K562 (cell line): ENCODE measurements around the gene MAK. TPM values are rescaled to one million over a fixed set of nuclear protein-coding genes. Genes with fewer than 3 reads are reported as not detected.

Experiments
- ATAC-seq: fragments of 200-7000 bp; cut with Tn5 transposase; 3 replicates; pipeline ENCODE4 v1.9.1; 2020; ENCODE audit warnings: moderate library complexity
- BruUV-seq: library from RNA; stranded (reverse); fragments of 400-500 nt; replicated peaks from 2 replicates; lab custom pipeline; 2021; lab: Mats Ljungman, UMichigan
- CTCF ChIA-PET: fragments of 300-600 bp; formaldehyde crosslinking; extraction: SDS; loops from one replicate; lab custom pipeline; 2021; ENCODE audit warnings: low intra/inter-chr PET ratio; lab: Yijun Ruan, JAX
- POLR2A ChIA-PET: fragments of 300-600, 350-650 bp; sonication (Branson Sonifier 250); formaldehyde crosslinking; extraction: SDS; loops from one replicate; lab custom pipeline; 2021; ENCODE audit warnings: antibody characterized with exemption, inconsistent platforms; lab: Yijun Ruan, JAX
- DNase-seq, 4 experiments: peaks; one replicate each; pipeline versions ENCODE4 v3.0.0 to v3.0.0-alpha.2; 2011 to 2018; ENCODE audit warnings: low spot score in 3 of 4, mixed read lengths in 3 of 4; ENCODE audit errors: extremely low read depth in 1 of 4
- FAIRE-seq: peaks from 2 replicates; lab custom pipeline; 2011; peaks lifted over from hg19 to GRCh38; lab: Jason Lieb, UNC
- H2AFZ ChIP-seq: 2 replicates; pipeline ENCODE4 v1.6.0; 2011; ENCODE audit warnings: low read depth, low read length, control low read depth, inconsistent platforms
- H3K27ac ChIP-seq: fragments of 200-600 bp; 3 replicates; pipeline ENCODE4 v1.8.0; 2011; ENCODE audit warnings: low read depth, mild to moderate bottlenecking, control low read depth, inconsistent platforms, low read length, moderate library complexity, mixed read lengths; ENCODE audit errors: extremely low read depth
- H3K27me3 ChIP-seq, 2 experiments: fragments of 300-600 bp in 1 of 2; 2 replicates in 1 of 2; 3 replicates in 1 of 2; pipeline versions ENCODE4 v1.6.0 to v1.8.0; 2011; ENCODE audit warnings: inconsistent platforms in 2 of 2, low read length in 2 of 2, mild to moderate bottlenecking in 1 of 2, mixed read lengths in 1 of 2, moderate library complexity in 1 of 2; ENCODE audit not compliant: control insufficient read depth in 2 of 2, insufficient read depth in 2 of 2
- H3K36me3 ChIP-seq: fragments of 300-600 bp; 3 replicates; pipeline ENCODE4 v1.8.0; 2011; ENCODE audit warnings: mild to moderate bottlenecking, low read length, inconsistent platforms; ENCODE audit not compliant: control insufficient read depth, insufficient read depth
- H3K4me1 ChIP-seq, 2 experiments: fragments of 200-600 bp in 1 of 2; replicated peaks in 1 of 2; 2 replicates in 1 of 2; 3 replicates in 1 of 2; pipeline versions ENCODE4 v1.5.1 to v1.8.0; 2011; ENCODE audit warnings: inconsistent platforms in 2 of 2, low read length in 2 of 2, mild to moderate bottlenecking in 1 of 2, mixed read lengths in 1 of 2, moderate library complexity in 1 of 2; ENCODE audit not compliant: control insufficient read depth in 2 of 2, insufficient read depth in 2 of 2
- H3K4me2 ChIP-seq: 2 replicates; pipeline ENCODE4 v1.6.1; 2011; ENCODE audit warnings: low read length, control low read depth, inconsistent platforms, mixed read lengths; ENCODE audit not compliant: insufficient read depth
- H3K4me3 ChIP-seq: fragments of 200-600 bp; sonication (generic), shearing (Covaris generic); 2 replicates; pipeline ENCODE4 v1.5.1; 2016; ENCODE audit warnings: control low read depth, inconsistent platforms
- H3K79me2 ChIP-seq: fragments of 200-600 bp; 3 replicates; pipeline ENCODE4 v1.8.0; 2011; ENCODE audit warnings: low read length, inconsistent platforms; ENCODE audit not compliant: control insufficient read depth, insufficient read depth
- H3K9ac ChIP-seq, 2 experiments: 2 replicates each; pipeline versions ENCODE4 v1.6.0 to v1.6.1; 2011; ENCODE audit warnings: low read depth in 2 of 2, low read length in 2 of 2, control low read depth in 1 of 2, inconsistent platforms in 1 of 2, mild to moderate bottlenecking in 1 of 2, mixed read lengths in 1 of 2; ENCODE audit not compliant: insufficient read depth in 1 of 2
- H3K9me1 ChIP-seq: one replicate; pipeline ENCODE4 v1.6.0; 2011; ENCODE audit warnings: inconsistent platforms, mild to moderate bottlenecking, low read length, moderate library complexity; ENCODE audit not compliant: control insufficient read depth, insufficient read depth
- H3K9me3 ChIP-seq: replicated peaks from 2 replicates; pipeline ENCODE4 v1.5.1; 2011; ENCODE audit warnings: low read depth, low read length, inconsistent platforms; ENCODE audit not compliant: control insufficient read depth, insufficient read depth
- H4K20me1 ChIP-seq: replicated peaks from 2 replicates; pipeline ENCODE4 v1.6.1; 2011; ENCODE audit warnings: low read length, inconsistent platforms, mixed read lengths; ENCODE audit not compliant: control insufficient read depth, insufficient read depth
- BDP1 ChIP-seq: IDR thresholded peaks from 3 replicates; pipeline ENCODE4 v1.6.1; 2011; ENCODE audit not compliant: insufficient read length, insufficient read depth
- CREB3L1 ChIP-seq: fragments of 450-650 bp; IDR thresholded peaks from 2 replicates; pipeline ENCODE4 v1.6.1; 2014; ENCODE audit warnings: low read depth, mild to moderate bottlenecking, moderate library complexity, borderline replicate concordance
- FOXK2 ChIP-seq, 2 experiments: fragments of 450-650 bp; IDR thresholded peaks in 1 of 2; conservative IDR thresholded peaks in 1 of 2; 2 replicates each; pipeline ENCODE4 v1.6.1; 2016; ENCODE audit warnings: low read depth in 2 of 2, mild to moderate bottlenecking in 1 of 2
- GATAD2B ChIP-seq: fragments of 450-650 bp; IDR thresholded peaks from 2 replicates; pipeline ENCODE4 v1.6.1; 2017; ENCODE audit warnings: mild to moderate bottlenecking, borderline replicate concordance
- JUND ChIP-seq, 2 experiments: IDR thresholded peaks; 2 replicates in 1 of 2; 3 replicates in 1 of 2; pipeline ENCODE4 v1.6.1; 2011; ENCODE audit warnings: borderline replicate concordance in 2 of 2, low read depth in 2 of 2, low read length in 2 of 2, improper control_type of control experiment in 1 of 2, missing biosample characterization in 1 of 2, missing genetic modification characterization in 1 of 2, missing genetic modification reagents in 1 of 2
- L3MBTL2 ChIP-seq: fragments of 450-650 bp; IDR thresholded peaks from 2 replicates; pipeline ENCODE4 v1.6.1; 2016; ENCODE audit warnings: mild to moderate bottlenecking, moderate library complexity
- MGA ChIP-seq: fragments of 450-650 bp; IDR thresholded peaks from 2 replicates; pipeline ENCODE4 v1.6.1; 2016; ENCODE audit warnings: mild to moderate bottlenecking, moderate library complexity
- TBL1XR1 ChIP-seq, 2 experiments: IDR thresholded peaks; 2 replicates each; pipeline ENCODE4 v1.6.1; 2012; ENCODE audit warnings: improper control_type of control experiment in 2 of 2, low read length in 2 of 2, mild to moderate bottlenecking in 1 of 2
- WGBS: fragments of 100-300 bp; shearing (Covaris generic); methylation state at CpG from one replicate; pipeline ENCODE4 v1.1.6; 2016; ENCODE audit warnings: low coverage, mixed read lengths; ENCODE audit not compliant: insufficient coverage; ENCODE audit errors: missing lambda C conversion rate; 5-methylcytosine and 5-hydroxymethylcytosine counted together
- in situ Hi-C: fragments of 300-500 bp; cut with MboI; formaldehyde crosslinking; loops from 4 replicates; pipeline ENCODE4 v1.15.0; 2018; ENCODE audit warnings: inconsistent platforms, mixed read lengths
- intact Hi-C: fragments of 100-400 bp; cut with micrococcal nuclease; formaldehyde crosslinking; loops from 2 replicates; pipeline ENCODE4 v1.14.2; 2022
- polyA plus RNA-seq, 8 experiments: library from polyadenylated mRNA; depleted of rRNA in 4 of 8; stranded (reverse) in 5 of 8; unstranded in 3 of 8; fragments of >200 nt; fragmentation: Nextera tagmentation in 2 of 8; fragmentation: Illumina TruSeq in 1 of 8; extraction: Ambion mirVana in 2 of 8; extraction: Trizol in 1 of 8; gene quantifications; 2 replicates each; pipeline versions ENCODE4 v1.2.1 to v1.2.3, GENCODE V29; 2011 to 2014; ENCODE audit warnings: inconsistent platforms in 1 of 8, missing spikeins in 1 of 8
- total RNA-seq, 7 experiments: library from RNA; depleted of rRNA in 6 of 7; stranded (reverse); fragments of >200 nt in 6 of 7; fragmentation: Illumina TruSeq in 2 of 7; extraction: Trizol in 2 of 7; gene quantifications; 2 replicates each; pipeline versions ENCODE4 v1.2.1 to v1.2.3, GENCODE V29; 2011 to 2021; ENCODE audit warnings: low replicate concordance in 1 of 7

Gene MAK
- total and polyA plus RNA-seq, 9 of the 15 experiments (the other 6 are each of a cell fraction or from before 2014, with no cell fraction given): 0.25 to 1.1 (median 0.53) TPM

GRCh38 chr6:10861086-10861485 is 22.7 kb upstream of the MAK start:
- no peak overlapping the region for H3K4me2 ChIP-seq
- WGBS: 9% methylated on average over 2 of the region's 2 CpGs
- no peaks in the 10 kb centered on the region for H3K27me3 ChIP-seq
- no peaks in the 10 kb centered on the region for H3K79me2 ChIP-seq
- H3K9me3 ChIP-seq: no peaks in the 10 kb centered on the region; the same call in 1 of the 2 replicates
- BruUV-seq: no TSS peak
- H2AFZ ChIP-seq: peak overlapping the region; percentile 1; the same call in 1 of the 2 replicates
- no peaks in the 10 kb centered on the region for H4K20me1 ChIP-seq
- no peak overlapping the region for H3K27ac ChIP-seq
- no peak for DNase-seq
- ATAC-seq: peak; percentile 56; the same call in 1 of the 3 replicates
- no peaks in the 10 kb centered on the region for H3K36me3 ChIP-seq
- FAIRE-seq: peak; percentile 26
- H3K9ac ChIP-seq: no peak overlapping the region
- ChIA-PET POLR2A (no interaction called here), CTCF (no interaction called here)
- H3K4me3 ChIP-seq: no peak overlapping the region
- intact Hi-C loops (no loop called here), in situ Hi-C loops (no loop called here)
- no peaks in the 10 kb centered on the region for H3K9me1 ChIP-seq
- H3K4me1 ChIP-seq: no peaks in the 10 kb centered on the region
- no peak for TF ChIP-seq CREB3L1
- TF ChIP-seq JUND (IDR thresholded peaks at IDR 0.05; ENCODE audit: borderline replicate concordance, low read depth, low read length): peak; percentile 52; the same call in 1 of the 2 replicates
- TF ChIP-seq JUND (tag; IDR thresholded peaks at IDR 0.05; ENCODE audit: borderline replicate concordance, low read depth, low read length): peak; percentile 76; the same call in 2 of the 3 replicates
- TF ChIP-seq MGA: peak; percentile 69
- peak in 1 of 2 experiments; percentile 41; a peak in 1 of 4 replicates for TF ChIP-seq FOXK2 (conservative IDR thresholded peaks at IDR 0.05 in 1 of 2, IDR thresholded peaks at IDR 0.05 in 1 of 2; ENCODE audit: low read depth in 2 of 2)
- TF ChIP-seq L3MBTL2: peak; percentile 83
- no peak for TF ChIP-seq BDP1
- no peak for TF ChIP-seq GATAD2B
- no peak for TF ChIP-seq TBL1XR1 (IDR thresholded peaks at IDR 0.05; ENCODE audit: low read length in 2 of 2)
